B cell (primary cell): Measurements from ENCODE around the gene TMPRSS13. TPM values are rescaled to one million over a fixed set of nuclear protein-coding genes. Genes with fewer than 3 reads are reported as not detected.

Experiments
- ATAC-seq: fragments of 200-7000 bp; cut with Tn5 transposase; one replicate; pipeline ENCODE4 v1.10.0; 2021; ENCODE audit warnings: low read depth, mild to moderate bottlenecking, moderate number of reproducible peaks, moderate library complexity
- CTCF ChIA-PET: fragments of 350-600 bp; sonication (Branson Sonifier 250); formaldehyde crosslinking; loops from one replicate; lab custom pipeline; 2021; ENCODE audit warnings: antibody characterized with exemption, inconsistent platforms; lab: Charles Lee
- POLR2A ChIA-PET: fragments of 350-600 bp; sonication (Branson Sonifier 250); formaldehyde crosslinking; loops from one replicate; lab custom pipeline; 2021; ENCODE audit warnings: antibody characterized with exemption; lab: Charles Lee
- DNase-seq: peaks from one replicate; pipeline ENCODE4 v3.0.0; 2013
- H2AFZ ChIP-seq: 2 replicates; pipeline ENCODE4 v1.6.1; 2012; ENCODE audit warnings: mild to moderate bottlenecking, low read depth, low read length; ENCODE audit not compliant: insufficient read depth, poor library complexity, severe bottlenecking
- H3K27ac ChIP-seq, 2 donors: 1 replicate in 1 of 2; 2 replicates in 1 of 2; pipeline ENCODE4 v1.5.1; 2012 to 2013; ENCODE audit warnings: low read length in 2 of 2, mild to moderate bottlenecking in 2 of 2, moderate library complexity in 1 of 2
- H3K27me3 ChIP-seq, 4 experiments: fragments of 200-600 bp in 1 of 4; sonication (generic) in 1 of 4; replicated peaks in 1 of 4; 1 replicate in 2 of 4; 2 replicates in 2 of 4; pipeline versions ENCODE4 v1.6.1 to v1.7.0; 2013 to 2016; ENCODE audit warnings: low read length in 3 of 4, mild to moderate bottlenecking in 2 of 4, mixed read lengths in 1 of 4, moderate library complexity in 1 of 4; ENCODE audit not compliant: insufficient read depth in 4 of 4, control insufficient read depth in 3 of 4; ENCODE audit errors: control extremely low read depth in 1 of 4
- H3K36me3 ChIP-seq, 2 experiments: replicated peaks in 1 of 2; 1 replicate in 1 of 2; 2 replicates in 1 of 2; pipeline versions ENCODE4 v1.6.1 to v1.7.1; 2013; ENCODE audit warnings: low read length in 1 of 2; ENCODE audit not compliant: insufficient read depth in 2 of 2, control insufficient read depth in 1 of 2; ENCODE audit errors: control extremely low read depth in 1 of 2, extremely low read depth in 1 of 2
- H3K4me1 ChIP-seq, 2 donors: fragments of 200-600 bp in 1 of 2; sonication (generic) in 1 of 2; 1 replicate in 1 of 2; 2 replicates in 1 of 2; pipeline versions ENCODE4 v1.5.1 to v1.6.1; 2013 to 2017; ENCODE audit warnings: low read length in 2 of 2; ENCODE audit not compliant: control insufficient read depth in 2 of 2, insufficient read depth in 2 of 2
- H3K4me2 ChIP-seq: replicated peaks from 2 replicates; pipeline ENCODE3; 2012; ENCODE audit warnings: mild to moderate bottlenecking, low read depth, low read length; ENCODE audit not compliant: poor library complexity, severe bottlenecking
- H3K4me3 ChIP-seq, 5 experiments: fragments of 200-600 bp in 1 of 5; sonication (generic) in 1 of 5; 1 replicate in 3 of 5; 2 replicates in 2 of 5; pipeline versions ENCODE4 v1.5.1 to v1.7.0; 2011 to 2016; ENCODE audit warnings: low read length in 4 of 5, mild to moderate bottlenecking in 4 of 5, low read depth in 2 of 5, control low read depth in 1 of 5, moderate library complexity in 1 of 5; ENCODE audit not compliant: insufficient read depth in 1 of 5; ENCODE audit errors: control extremely low read depth in 1 of 5, extremely low read depth in 1 of 5
- H3K79me2 ChIP-seq: fragments of 200-600 bp; sonication (generic); one replicate; pipeline ENCODE4 v1.6.0; 2016; ENCODE audit warnings: low read length; ENCODE audit not compliant: control insufficient read depth, insufficient read depth
- H3K9ac ChIP-seq: fragments of 200-600 bp; sonication (generic); 2 replicates; pipeline ENCODE4 v1.6.1; 2017; ENCODE audit warnings: mild to moderate bottlenecking, low read length, moderate library complexity
- H3K9me3 ChIP-seq, 3 donors: one replicate each; pipeline versions ENCODE4 v1.6.1 to v1.7.1; 2013; ENCODE audit warnings: low read length in 2 of 3; ENCODE audit not compliant: control insufficient read depth in 2 of 3, insufficient read depth in 1 of 3; ENCODE audit errors: control extremely low read depth in 1 of 3
- H4K20me1 ChIP-seq: 2 replicates; pipeline ENCODE4 v1.6.0; 2012; ENCODE audit warnings: mild to moderate bottlenecking, low read length; ENCODE audit not compliant: insufficient read depth, control insufficient read depth, poor library complexity, severe bottlenecking
- H3K27ac Mint-ChIP-seq: one replicate; pipeline ENCODE4 v1.8.0; 2021; ENCODE audit warnings: mixed read lengths
- H3K27me3 Mint-ChIP-seq: one replicate; pipeline ENCODE4 v1.8.0; 2021; ENCODE audit warnings: mixed read lengths
- H3K4me1 Mint-ChIP-seq: one replicate; pipeline ENCODE4 v1.8.0; 2021; ENCODE audit warnings: mixed read lengths
- H3K4me3 Mint-ChIP-seq: one replicate; pipeline ENCODE4 v1.8.0; 2021; ENCODE audit warnings: mixed read lengths
- H3K9me3 Mint-ChIP-seq: one replicate; pipeline ENCODE4 v1.8.0; 2022; ENCODE audit warnings: mixed read lengths; ENCODE audit not compliant: insufficient read depth
- CTCF ChIP-seq: fragments of 200-600 bp; IDR thresholded peaks from one replicate; pipeline ENCODE4 v1.8.0; 2022; ENCODE audit warnings: antibody characterized with exemption, mild to moderate bottlenecking
- EZH2 ChIP-seq: IDR thresholded peaks from 2 replicates; pipeline ENCODE4 v1.6.1; 2012; ENCODE audit warnings: borderline replicate concordance, low read depth, mild to moderate bottlenecking, moderate library complexity, low read length; ENCODE audit not compliant: insufficient read depth, poor library complexity, severe bottlenecking
- WGBS: methylation state at CpG from one replicate; pipeline ENCODE4 v1.1.5; 2013; ENCODE audit warnings: missing lambda C conversion rate; ENCODE audit not compliant: insufficient coverage; 5-methylcytosine and 5-hydroxymethylcytosine counted together
- intact Hi-C: fragments of 100-400 bp; cut with micrococcal nuclease; formaldehyde crosslinking; loops from one replicate; pipeline ENCODE4 v1.10.0; 2022
- polyA plus RNA-seq: library from polyadenylated mRNA; depleted of rRNA; stranded (reverse); fragments of >200 nt; gene quantifications from 2 replicates; pipeline ENCODE4 v1.2.3, GENCODE V29; 2012
- total RNA-seq, 2 donors: library from RNA; stranded (reverse); fragments of 120-200 nt in 1 of 2; gene quantifications; 1 replicate in 1 of 2; 2 replicates in 1 of 2; pipeline versions ENCODE4 v1.2.3 to v1.2.4, GENCODE V29; 2013 to 2022

The TMPRSS13 gene
- total and polyA plus RNA-seq, 2 donors (not counting 1 experiment from before 2014, with no cell fraction given) = 2.4 to 8.0 TPM

- H3K27me3 ChIP-seq = peaks cover 0 to 7% (median 0%) of the 10 kb centered on the region in 4 experiments
- H3K36me3 ChIP-seq = no peaks in the 10 kb centered on the region
- H3K4me2 ChIP-seq = no peak overlapping the region
- TF ChIP-seq CTCF = no peak
- no peak for TF ChIP-seq EZH2
- no peak overlapping the region for H2AFZ ChIP-seq
- peaks cover 0 to 3% (median 0%) of the 10 kb centered on the region in 3 donors for H3K9me3 ChIP-seq
- CTCF ChIA-PET = interaction anchor here (1.8 kb wide), 1 partner anchor 83 kb away, joined by 4 read pairs; no protein-coding TSS in a partner anchor
- Mint-ChIP-seq H3K4me3 (no peak overlapping the region), H3K4me1 (no peaks in the 10 kb centered on the region), H3K9me3 (no peaks in the 10 kb centered on the region), H3K27ac (no peak overlapping the region), H3K27me3 (peaks cover 30% of the 10 kb centered on the region)
- ATAC-seq = no peak
- no peak overlapping the region for H3K4me3 ChIP-seq
- no peaks in the 10 kb centered on the region for H3K79me2 ChIP-seq
- H3K4me1 ChIP-seq = no peaks in the 10 kb centered on the region
- no peak for DNase-seq
- no peaks in the 10 kb centered on the region for H4K20me1 ChIP-seq
- no CpG with 5 or more reads among the region's 1 CpG for WGBS
- no peak overlapping the region for H3K27ac ChIP-seq
- H3K9ac ChIP-seq = no peak overlapping the region
- intact Hi-C loops = no loop called here
- POLR2A ChIA-PET = no interaction called here
Measured at GRCh38 chr11:117863383-117863782, 65.8 kb downstream of the TMPRSS13 start.

- H3K27ac Mint-ChIP-seq = no peak overlapping the region
- Histone ChIP-seq H3K36me3 (no peaks in the 10 kb centered on the region), H3K9me3 (peaks cover 0 to 3% (median 0%) of the 10 kb centered on the region in 3 donors), H2AFZ (no peak overlapping the region), H3K79me2 (no peaks in the 10 kb centered on the region), H4K20me1 (no peaks in the 10 kb centered on the region), H3K9ac (no peak overlapping the region), H3K4me2 (no peak overlapping the region), H3K4me3 (no peak overlapping the region), H3K27ac (no peak overlapping the region), H3K4me1 (no peaks in the 10 kb centered on the region), H3K27me3 (peaks cover 0 to 7% (median 0%) of the 10 kb centered on the region in 4 experiments)
- ATAC-seq (no peak), DNase-seq (no peak)
- no peak overlapping the region for H3K4me3 Mint-ChIP-seq
- ChIA-PET POLR2A (no interaction called here), CTCF (interaction anchor here (1.2 kb wide), 1 partner anchor 84 kb away, joined by 3 read pairs; no protein-coding TSS in a partner anchor)
- H3K4me1 Mint-ChIP-seq = no peaks in the 10 kb centered on the region
- intact Hi-C loops = no loop called here
- peaks cover 27% of the 10 kb centered on the region for H3K27me3 Mint-ChIP-seq
- no peaks in the 10 kb centered on the region for H3K9me3 Mint-ChIP-seq
- WGBS = no CpG with 5 or more reads among the region's 1 CpG
- no peak for TF ChIP-seq CTCF
- TF ChIP-seq EZH2 = no peak
Measured at GRCh38 chr11:117862753-117863152, 66.4 kb downstream of the TMPRSS13 start.
